Astrocyte (in vitro differentiated cells and primary cell): ENCODE data around the gene LYST. TPM values are rescaled to one million over a fixed set of nuclear protein-coding genes. Genes with fewer than 3 reads are reported as not detected.

ENCODE experiments used
- DNase-seq: peaks from one replicate; pipeline ENCODE4 v3.0.0-alpha.2; 2010; ENCODE audit warnings: low read depth
- FAIRE-seq: peaks from 2 replicates; lab custom pipeline; 2011; peaks lifted over from hg19 to GRCh38; lab: Jason Lieb, UNC
- H2AFZ ChIP-seq: 2 replicates; pipeline ENCODE4 v1.6.0; 2012; ENCODE audit warnings: low read depth, low read length, inconsistent platforms
- H3K27ac ChIP-seq: 2 replicates; pipeline ENCODE4 v1.5.1; 2011; ENCODE audit warnings: low read depth, low read length, inconsistent platforms
- H3K27me3 ChIP-seq: 2 replicates; pipeline ENCODE4 v1.6.0; 2011; ENCODE audit warnings: low read length, inconsistent platforms; ENCODE audit not compliant: insufficient read depth
- H3K36me3 ChIP-seq: 2 replicates; pipeline ENCODE4 v1.5.1; 2011; ENCODE audit warnings: low read length, inconsistent platforms; ENCODE audit not compliant: insufficient read depth
- H3K4me1 ChIP-seq: 2 replicates; pipeline ENCODE4 v1.5.1; 2011; ENCODE audit warnings: low read length, inconsistent platforms; ENCODE audit not compliant: insufficient read depth
- H3K4me2 ChIP-seq: 2 replicates; pipeline ENCODE4 v1.6.0; 2012; ENCODE audit warnings: low read length, inconsistent platforms
- H3K4me3 ChIP-seq: 2 replicates; pipeline ENCODE4 v1.5.1; 2011; ENCODE audit warnings: low read depth, mild to moderate bottlenecking, low read length, inconsistent platforms; ENCODE audit not compliant: insufficient read depth
- H3K79me2 ChIP-seq: 2 replicates; pipeline ENCODE4 v1.6.0; 2012; ENCODE audit warnings: mild to moderate bottlenecking, low read length, inconsistent platforms; ENCODE audit not compliant: insufficient read depth
- H3K9ac ChIP-seq: 2 replicates; pipeline ENCODE4 v1.6.0; 2012; ENCODE audit warnings: mild to moderate bottlenecking, low read length, inconsistent platforms
- H3K9me3 ChIP-seq: 2 replicates; pipeline ENCODE4 v1.5.1; 2012; ENCODE audit warnings: low read depth, mild to moderate bottlenecking, low read length, inconsistent platforms; ENCODE audit not compliant: insufficient read depth
- H4K20me1 ChIP-seq: 2 replicates; pipeline ENCODE4 v1.6.0; 2012; ENCODE audit warnings: low read length, inconsistent platforms; ENCODE audit not compliant: insufficient read depth
- H3K27ac Mint-ChIP-seq: one replicate; pipeline ENCODE4 v1.8.0; 2021; ENCODE audit warnings: mild to moderate bottlenecking, mixed read lengths; ENCODE audit not compliant: unreplicated experiment
- H3K27me3 Mint-ChIP-seq: one replicate; pipeline ENCODE4 v1.8.0; 2021; ENCODE audit warnings: low read depth, mixed read lengths; ENCODE audit not compliant: unreplicated experiment
- H3K36me3 Mint-ChIP-seq: one replicate; pipeline ENCODE4 v1.8.0; 2021; ENCODE audit warnings: low read depth, mixed read lengths; ENCODE audit not compliant: unreplicated experiment
- H3K4me1 Mint-ChIP-seq: one replicate; pipeline ENCODE4 v1.8.0; 2021; ENCODE audit warnings: low read depth, mixed read lengths; ENCODE audit not compliant: unreplicated experiment
- H3K4me3 Mint-ChIP-seq: one replicate; pipeline ENCODE4 v1.8.0; 2021; ENCODE audit warnings: mild to moderate bottlenecking, moderate library complexity, mixed read lengths; ENCODE audit not compliant: unreplicated experiment
- H3K9me3 Mint-ChIP-seq: one replicate; pipeline ENCODE4 v1.8.0; 2021; ENCODE audit warnings: mild to moderate bottlenecking, mixed read lengths; ENCODE audit not compliant: unreplicated experiment
- EZH2 ChIP-seq: IDR thresholded peaks from 2 replicates; pipeline ENCODE4 v1.6.1; 2012; ENCODE audit warnings: mild to moderate bottlenecking, low read length, inconsistent platforms; ENCODE audit not compliant: insufficient read depth
- total RNA-seq: library from RNA; stranded (reverse); gene quantifications from 2 replicates; pipeline ENCODE4 v1.2.1, GENCODE V29; 2021
- TF ChIP-seq, protein P1 (sequence below): IDR thresholded peaks from 2 replicates; pipeline ENCODE4 v1.5.1; 2011; ENCODE audit warnings: low read depth, mild to moderate bottlenecking, inconsistent platforms, low read length, moderate library complexity; ENCODE audit not compliant: insufficient read depth

LYST gene
- total RNA-seq, 1 donor from 2014 or later = 15.7 TPM

DNA sequence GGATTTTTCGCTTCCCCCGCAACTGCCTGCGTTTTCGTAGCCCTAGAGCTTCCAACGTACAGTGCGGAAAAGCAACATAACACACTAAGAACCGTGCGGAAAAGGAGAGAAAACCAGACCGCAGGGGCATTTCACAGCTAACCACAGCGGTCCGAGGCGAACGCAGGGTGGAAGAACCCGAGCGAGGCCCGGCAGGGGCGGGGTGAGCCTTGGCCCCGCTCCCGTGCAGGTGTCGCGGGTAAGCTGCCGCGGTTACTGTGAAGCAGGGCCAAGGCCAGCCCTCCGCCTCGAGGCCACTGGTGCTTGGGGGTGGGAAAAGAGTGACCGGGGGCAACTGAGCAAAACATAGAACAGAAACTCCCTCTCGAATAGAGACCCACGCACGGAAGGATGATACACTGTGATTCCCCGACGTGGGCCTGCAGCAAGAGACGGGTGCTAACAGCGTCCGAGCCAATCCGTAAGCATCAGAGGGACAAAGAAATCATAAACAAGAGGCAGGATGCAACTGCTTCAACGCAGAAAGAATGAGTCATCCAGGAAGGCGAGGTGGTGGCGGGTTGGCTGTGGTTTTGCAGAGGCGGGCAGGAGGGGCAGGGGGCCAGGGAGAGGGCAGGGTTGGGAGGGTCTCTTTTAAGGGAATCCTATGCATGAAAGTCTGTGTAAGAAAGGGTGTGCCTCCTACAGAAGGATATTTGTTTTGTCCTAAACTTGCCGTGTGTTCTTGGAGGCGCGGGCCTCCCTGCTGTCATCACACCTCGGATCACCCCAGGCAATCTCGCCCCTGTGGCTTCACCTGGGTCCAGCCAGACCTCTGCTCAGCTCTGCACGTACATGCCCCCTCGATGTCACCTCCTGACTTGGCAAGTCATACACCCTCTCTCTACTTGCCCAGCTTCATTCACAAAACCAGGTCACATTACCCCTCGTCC is 224.4 kb downstream of the LYST start:
- no peak overlapping the region for H3K27ac ChIP-seq
- no peaks in the 10 kb centered on the region for H3K79me2 ChIP-seq
- peak overlapping the region; percentile 28 for H3K4me3 ChIP-seq
- H3K36me3 ChIP-seq = no peaks in the 10 kb centered on the region
- peak overlapping the region; percentile 60 for H2AFZ ChIP-seq
- peaks cover 10% of the 10 kb centered on the region for H3K4me1 ChIP-seq
- DNase-seq (peak; percentile 68), FAIRE-seq (no peak)
- Mint-ChIP-seq H3K27me3 (peaks cover 29% of the 10 kb centered on the region), H3K27ac (peak overlapping the region; percentile 78), H3K9me3 (no peaks in the 10 kb centered on the region), H3K36me3 (peaks cover 2% of the 10 kb centered on the region), H3K4me3 (peak overlapping the region; percentile 51), H3K4me1 (peaks cover 17% of the 10 kb centered on the region)
- no peaks in the 10 kb centered on the region for H3K9me3 ChIP-seq
- H4K20me1 ChIP-seq = no peaks in the 10 kb centered on the region
- H3K4me2 ChIP-seq = peak overlapping the region; percentile 66
- TF ChIP-seq EZH2 = no peak
- TF ChIP-seq, protein P1, sequence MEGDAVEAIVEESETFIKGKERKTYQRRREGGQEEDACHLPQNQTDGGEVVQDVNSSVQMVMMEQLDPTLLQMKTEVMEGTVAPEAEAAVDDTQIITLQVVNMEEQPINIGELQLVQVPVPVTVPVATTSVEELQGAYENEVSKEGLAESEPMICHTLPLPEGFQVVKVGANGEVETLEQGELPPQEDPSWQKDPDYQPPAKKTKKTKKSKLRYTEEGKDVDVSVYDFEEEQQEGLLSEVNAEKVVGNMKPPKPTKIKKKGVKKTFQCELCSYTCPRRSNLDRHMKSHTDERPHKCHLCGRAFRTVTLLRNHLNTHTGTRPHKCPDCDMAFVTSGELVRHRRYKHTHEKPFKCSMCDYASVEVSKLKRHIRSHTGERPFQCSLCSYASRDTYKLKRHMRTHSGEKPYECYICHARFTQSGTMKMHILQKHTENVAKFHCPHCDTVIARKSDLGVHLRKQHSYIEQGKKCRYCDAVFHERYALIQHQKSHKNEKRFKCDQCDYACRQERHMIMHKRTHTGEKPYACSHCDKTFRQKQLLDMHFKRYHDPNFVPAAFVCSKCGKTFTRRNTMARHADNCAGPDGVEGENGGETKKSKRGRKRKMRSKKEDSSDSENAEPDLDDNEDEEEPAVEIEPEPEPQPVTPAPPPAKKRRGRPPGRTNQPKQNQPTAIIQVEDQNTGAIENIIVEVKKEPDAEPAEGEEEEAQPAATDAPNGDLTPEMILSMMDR = no peak
- H3K27me3 ChIP-seq = peaks cover 9% of the 10 kb centered on the region
- H3K9ac ChIP-seq = peak overlapping the region; percentile 35

GRCh38 chr1:235640580-235640979 is 226.1 kb downstream of the LYST start:
- no peaks in the 10 kb centered on the region for H3K79me2 ChIP-seq
- H3K4me1 ChIP-seq = peaks cover 10% of the 10 kb centered on the region
- no peaks in the 10 kb centered on the region for H4K20me1 ChIP-seq
- H3K4me2 ChIP-seq = no peak overlapping the region
- no peak overlapping the region for H3K4me3 ChIP-seq
- H3K4me3 Mint-ChIP-seq = no peak overlapping the region
- no peaks in the 10 kb centered on the region for H3K9me3 ChIP-seq
- H3K27me3 Mint-ChIP-seq = peaks cover 15% of the 10 kb centered on the region
- DNase-seq (no peak), FAIRE-seq (no peak)
- H3K9me3 Mint-ChIP-seq = no peaks in the 10 kb centered on the region
- H3K36me3 ChIP-seq = no peaks in the 10 kb centered on the region
- no peak overlapping the region for H3K27ac Mint-ChIP-seq
- TF ChIP-seq, protein P1 = no peak
- TF ChIP-seq EZH2 = no peak
- H3K27me3 ChIP-seq = no peaks in the 10 kb centered on the region
- H3K36me3 Mint-ChIP-seq = peaks cover 2% of the 10 kb centered on the region
- H2AFZ ChIP-seq = no peak overlapping the region
- no peak overlapping the region for H3K27ac ChIP-seq
- peaks cover 17% of the 10 kb centered on the region for H3K4me1 Mint-ChIP-seq
- no peak overlapping the region for H3K9ac ChIP-seq
